ENCODE measurements around the gene SLFN11. TPM values are rescaled to one million over a fixed set of nuclear protein-coding genes. Genes with fewer than 3 reads are reported as not detected.

The SLFN11 gene
- total and polyA plus RNA-seq, 9 of the 15 experiments (the other 6 are each of a cell fraction or from before 2014, with no cell fraction given), result 0.04 to 0.21 TPM; not detected in 7

- Histone ChIP-seq H3K9me1 (ENCODE audit: control insufficient read depth, insufficient read depth, low read length) (no peaks in the 10 kb centered on the region), H3K27me3 (ENCODE audit: control insufficient read depth in 2 of 2, insufficient read depth in 2 of 2, low read length in 2 of 2) (no peaks in the 10 kb centered on the region; a peak in 1 of 5 replicates), H3K9ac (ENCODE audit: insufficient read depth in 1 of 2, low read depth in 2 of 2, low read length in 2 of 2) (no peak overlapping the region), H3K4me2 (ENCODE audit: insufficient read depth, low read length) (no peak overlapping the region), H2AFZ (ENCODE audit: low read depth, low read length) (no peak overlapping the region), H3K36me3 (ENCODE audit: control insufficient read depth, insufficient read depth, low read length) (no peaks in the 10 kb centered on the region), H3K4me3 (no peak overlapping the region), H3K27ac (ENCODE audit: extremely low read depth, low read depth, low read length) (no peak overlapping the region), H4K20me1 (replicated peaks; ENCODE audit: control insufficient read depth, insufficient read depth, low read length) (no peaks in the 10 kb centered on the region), H3K4me1 (replicated peaks in 1 of 2; ENCODE audit: control insufficient read depth in 2 of 2, insufficient read depth in 2 of 2, low read length in 2 of 2) (no peaks in the 10 kb centered on the region), H3K79me2 (ENCODE audit: control insufficient read depth, insufficient read depth, low read length) (no peaks in the 10 kb centered on the region), H3K9me3 (replicated peaks; ENCODE audit: control insufficient read depth, insufficient read depth, low read depth, low read length) (no peaks in the 10 kb centered on the region)
- FAIRE-seq (no peak), DNase-seq (ENCODE audit: extremely low read depth in 1 of 4, low spot score in 3 of 4) (no peak), ATAC-seq (no peak)
- intact Hi-C loops (cut with micrococcal nuclease) (no loop called here), in situ Hi-C loops (cut with MboI) (no loop called here)
- no TSS peak for BruUV-seq (replicated peaks)
- no peak for TF ChIP-seq HMG20B (CRISPR knock-in tag; IDR thresholded peaks at IDR 0.05)
- TF ChIP-seq TSC22D4 (tag; IDR thresholded peaks at IDR 0.05), result no peak
- TF ChIP-seq TAF1 (IDR thresholded peaks at IDR 0.05; ENCODE audit: control insufficient read depth, extremely low read depth, insufficient read depth, low read length, severe bottlenecking), result no peak
- TF ChIP-seq HSF4 (CRISPR knock-in tag; IDR thresholded peaks at IDR 0.05; ENCODE audit: borderline replicate concordance), result no peak
- TF ChIP-seq REST (IDR thresholded peaks at IDR 0.05; ENCODE audit: borderline replicate concordance), result peak; percentile 84
- no peak for TF ChIP-seq REST (CRISPR knock-in tag; IDR thresholded peaks at IDR 0.05; ENCODE audit: low read depth)
- TF ChIP-seq POLR2B (IDR thresholded peaks at IDR 0.05; ENCODE audit: low read depth, partially characterized antibody), result no peak
- TF ChIP-seq ZNF140 (CRISPR knock-in tag; IDR thresholded peaks at IDR 0.05), result no peak
- no peak for TF ChIP-seq GMEB1 (CRISPR knock-in tag; IDR thresholded peaks at IDR 0.05)
- TF ChIP-seq GTF2F1 (IDR thresholded peaks at IDR 0.05; ENCODE audit: low read depth, low read length), result no peak
- TF ChIP-seq CBX5 (IDR thresholded peaks at IDR 0.05; ENCODE audit: borderline replicate concordance, low read depth), result no peak
- peak; percentile 71 for TF ChIP-seq EHMT2 (IDR thresholded peaks at IDR 0.05)
- 3% methylated on average over 3 of the region's 3 CpGs for WGBS (ENCODE audit: insufficient coverage, low coverage, missing lambda C conversion rate)
- ChIA-PET POLR2A (no interaction called here), CTCF (ENCODE audit: low intra/inter-chr PET ratio) (no interaction called here)
These were observed 14.0 kb downstream of the SLFN11 start for GRCh38 chr17:35359398-35359797.

All from K562 (cell line).